ENCODE data around the gene TRRAP. TPM values are rescaled to one million over a fixed set of nuclear protein-coding genes. Genes with fewer than 3 reads are reported as not detected.
A peak's percentile ranks its signal among the peaks of the same experiment; 100 is the strongest.

Gene TRRAP
- polyA plus RNA-seq, 2 of the 4 experiments (the other 2 are of a cell fraction): 12.2 to 22.1 TPM

GRCh38 chr7:98869027-98869596, 9.2 kb upstream of the TRRAP start (continued):
- TF ChIP-seq REST (IDR thresholded peaks at IDR 0.05) (no peak), EHMT2 (IDR thresholded peaks at IDR 0.05; ENCODE audit: low read depth) (no peak), RFX5 (IDR thresholded peaks at IDR 0.05) (no peak), ZFP36 (IDR thresholded peaks at IDR 0.05; ENCODE audit: borderline replicate concordance, partially characterized antibody) (no peak)

- no peaks in the 10 kb centered on the region for H3K9me3 ChIP-seq
- 16% methylated on average over 54 of the region's 69 CpGs for WGBS (ENCODE audit: missing lambda C conversion rate)
- DNase-seq (ENCODE audit: low read depth in 1 of 2, low spot score in 1 of 2) (no peak), ATAC-seq (peak; percentile 35 to 48), FAIRE-seq (no peak)
- H3K4me3 ChIP-seq: peak within 1 kb of the TSS; percentile 88
- ChIA-PET CTCF (interaction anchor here (0.6 to 1.5 kb wide), 4 partner anchors 9 to 360 kb away, joined by 3 to 8 read pairs (median 5); partner anchors contain the start of gene TRRAP), POLR2A (no interaction called here)
- TF ChIP-seq POLR2AphosphoS2 (conservative IDR thresholded peaks at IDR 0.05; ENCODE audit: low read length): no peak
- TF ChIP-seq RCOR1 (IDR thresholded peaks at IDR 0.05; ENCODE audit: low read depth, low read length): no peak
- no peak for TF ChIP-seq NR3C1 (IDR thresholded peaks at IDR 0.05)
- no peak for TF ChIP-seq SREBF2 (IDR thresholded peaks at IDR 0.05)
- no peak for TF ChIP-seq PHF8 (IDR thresholded peaks at IDR 0.05; ENCODE audit: borderline replicate concordance, low read depth)
- no peak for TF ChIP-seq TFCP2L1 (CRISPR knock-in tag; IDR thresholded peaks at IDR 0.05)
- TF ChIP-seq ZNF302 (CRISPR knock-in tag; IDR thresholded peaks at IDR 0.05): no peak
- no peak for TF ChIP-seq CEBPB (IDR thresholded peaks at IDR 0.05)
- TF ChIP-seq RAD21 (conservative IDR thresholded peaks at IDR 0.05 in 1 of 2, IDR thresholded peaks at IDR 0.05 in 1 of 2): no peak
- TF ChIP-seq HOXB13 (CRISPR knock-in tag; IDR thresholded peaks at IDR 0.05; ENCODE audit: low read depth): no peak
- no peak for TF ChIP-seq ZFP36 (IDR thresholded peaks at IDR 0.05; ENCODE audit: borderline replicate concordance, partially characterized antibody)
- TF ChIP-seq FOXS1 (CRISPR knock-in tag; IDR thresholded peaks at IDR 0.05): no peak
- no peak for TF ChIP-seq HDAC2 (IDR thresholded peaks at IDR 0.05)
- H3K27ac ChIP-seq: peak within 1 kb of the TSS; percentile 72 to 87
- H3K4me2 ChIP-seq: peak within 1 kb of the TSS; percentile 100
- H3K4me1 ChIP-seq: peaks cover 11% of the 10 kb centered on the region
Measured at GRCh38 chr7:98869597-98870120, 8.7 kb upstream of the TRRAP start, which contains the start of gene TMEM130. Gene TMEM130 (minus strand): TSS chr7:98870014. CDS start chr7:98869861, 153 bp downstream.

GRCh38 chr7:98870121-98870651, 8.1 kb upstream of the TRRAP start:
- peak overlapping the region; percentile 72 to 87 for H3K27ac ChIP-seq
- peaks cover 9% of the 10 kb centered on the region for H3K4me1 ChIP-seq
- WGBS (ENCODE audit: missing lambda C conversion rate): 13% methylated on average over 9 of the region's 35 CpGs
- ChIA-PET POLR2A (no interaction called here), CTCF (interaction anchor here (0.6 to 1.5 kb wide), 5 partner anchors 8 to 360 kb away, joined by 3 to 8 read pairs (median 3); partner anchors contain the start of gene TRRAP)
- H3K4me2 ChIP-seq: peak overlapping the region; percentile 100
- ATAC-seq (peak; percentile 73 to 75), DNase-seq (ENCODE audit: low read depth in 1 of 2, low spot score in 1 of 2) (peak; percentile 47 to 70), FAIRE-seq (no peak)
- no peaks in the 10 kb centered on the region for H3K9me3 ChIP-seq
- H3K4me3 ChIP-seq: peak overlapping the region; percentile 88
- TF ChIP-seq HEYL (CRISPR knock-in tag; IDR thresholded peaks at IDR 0.05) (no peak), RFX5 (IDR thresholded peaks at IDR 0.05) (no peak), EHMT2 (IDR thresholded peaks at IDR 0.05; ENCODE audit: low read depth) (no peak), JUNB (IDR thresholded peaks at IDR 0.05) (no peak), CTCF (IDR thresholded peaks at IDR 0.05) (no peak), CHD4 (IDR thresholded peaks at IDR 0.05; ENCODE audit: borderline replicate concordance) (no peak), CHD2 (IDR thresholded peaks at IDR 0.05; ENCODE audit: low read length, partially characterized antibody) (no peak), FOSL2 (IDR thresholded peaks at IDR 0.05) (no peak), FOSL2 (CRISPR knock-in tag; IDR thresholded peaks at IDR 0.05) (no peak), HDAC2 (IDR thresholded peaks at IDR 0.05) (no peak), SREBF2 (IDR thresholded peaks at IDR 0.05) (no peak), KDM1A (IDR thresholded peaks at IDR 0.05; ENCODE audit: low read depth) (no peak), EHF (CRISPR knock-in tag; IDR thresholded peaks at IDR 0.05) (no peak), HMGXB4 (CRISPR knock-in tag; IDR thresholded peaks at IDR 0.05; ENCODE audit: borderline replicate concordance) (no peak), TFCP2L1 (CRISPR knock-in tag; IDR thresholded peaks at IDR 0.05) (no peak), KDM5A (IDR thresholded peaks at IDR 0.05) (no peak), CBX2 (IDR thresholded peaks at IDR 0.05; ENCODE audit: borderline replicate concordance, low read depth) (no peak)
